Activated CD8-positive, alpha-beta memory T cell treated with anti-CD3 and anti-CD28 coated beads, Interleukin-2, amount 50 U/mL, for 24 hours (primary cell): ENCODE data around the gene RIC3.

Source experiments
- DNase-seq: peaks from one replicate; pipeline ENCODE4 v3.0.0-alpha.2; 2020; ENCODE audit errors: extremely low read depth

The RIC3 gene, protein sequence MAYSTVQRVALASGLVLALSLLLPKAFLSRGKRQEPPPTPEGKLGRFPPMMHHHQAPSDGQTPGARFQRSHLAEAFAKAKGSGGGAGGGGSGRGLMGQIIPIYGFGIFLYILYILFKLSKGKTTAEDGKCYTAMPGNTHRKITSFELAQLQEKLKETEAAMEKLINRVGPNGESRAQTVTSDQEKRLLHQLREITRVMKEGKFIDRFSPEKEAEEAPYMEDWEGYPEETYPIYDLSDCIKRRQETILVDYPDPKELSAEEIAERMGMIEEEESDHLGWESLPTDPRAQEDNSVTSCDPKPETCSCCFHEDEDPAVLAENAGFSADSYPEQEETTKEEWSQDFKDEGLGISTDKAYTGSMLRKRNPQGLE

GRCh38 chr11:8168485-8169257 lies at the start of gene RIC3:
RIC3 (minus strand) TSS chr11:8169025; CDS start chr11:8168989, 36 bp downstream.
- no peak for DNase-seq

- no peak for DNase-seq
These were observed 49.6 kb upstream of the RIC3 start for GRCh38 chr11:8218409-8218808.

DNA sequence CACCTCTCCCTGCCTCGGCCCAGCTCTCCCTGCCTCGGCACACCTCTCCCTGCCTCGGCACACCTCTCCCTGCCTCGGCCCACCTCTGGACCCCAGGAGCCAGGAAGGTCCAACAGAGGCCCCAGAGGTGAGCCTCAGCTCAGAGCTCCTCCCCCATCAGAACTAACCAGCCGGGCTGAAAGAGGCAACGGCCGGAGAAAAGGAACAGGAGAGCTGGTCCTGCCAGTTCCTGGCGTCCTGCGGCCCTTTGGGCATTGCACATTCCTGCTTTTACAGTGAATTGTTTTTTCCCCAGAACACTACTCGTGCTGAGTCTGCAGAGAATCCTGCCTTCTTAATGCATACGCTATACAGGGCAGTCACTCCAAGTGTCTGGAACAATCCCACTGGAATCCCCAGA lies 49.1 kb upstream of the RIC3 start:
- DNase-seq, result no peak

DNA sequence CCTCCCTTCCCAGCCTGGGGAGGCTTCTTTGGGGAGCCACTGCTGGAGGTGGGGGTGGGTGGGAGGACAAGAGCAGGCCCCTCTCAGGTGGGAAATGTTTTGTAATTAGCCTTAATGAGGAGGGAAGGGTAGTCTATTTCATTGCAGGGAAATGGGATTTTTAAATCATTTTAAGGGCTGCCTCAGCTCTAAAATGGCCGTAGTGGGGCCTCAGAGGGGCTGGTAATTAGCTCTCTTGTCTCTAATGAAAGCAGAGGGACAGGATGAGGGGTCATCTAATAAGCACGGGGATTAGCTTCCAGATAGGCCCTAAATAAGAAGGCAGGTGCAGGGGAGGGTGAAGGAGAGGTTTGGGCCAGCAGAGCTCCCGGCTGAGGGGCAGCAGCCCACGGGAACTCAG lies 48.3 kb upstream of the RIC3 start:
- no peak for DNase-seq

DNA sequence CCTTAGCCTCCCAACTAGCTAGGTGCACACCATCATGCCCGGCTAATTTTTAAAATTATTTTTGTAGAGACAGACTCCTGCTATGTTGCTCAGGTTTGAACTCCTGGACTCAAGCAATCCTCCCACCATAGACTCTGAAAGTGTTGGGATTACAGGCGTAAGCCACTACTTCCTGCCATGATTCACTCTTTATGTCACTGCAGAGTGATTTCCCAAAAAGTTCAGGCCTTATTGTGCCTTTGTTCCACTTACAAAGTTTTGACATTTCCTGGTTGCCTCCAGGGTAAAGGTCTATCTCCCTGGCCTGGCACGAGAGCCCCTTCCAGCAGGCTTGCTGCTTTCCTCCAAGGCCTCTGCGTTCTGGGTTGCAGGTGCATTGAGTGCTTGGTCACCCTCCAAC lies 44.6 kb upstream of the RIC3 start:
- DNase-seq, result no peak

DNA sequence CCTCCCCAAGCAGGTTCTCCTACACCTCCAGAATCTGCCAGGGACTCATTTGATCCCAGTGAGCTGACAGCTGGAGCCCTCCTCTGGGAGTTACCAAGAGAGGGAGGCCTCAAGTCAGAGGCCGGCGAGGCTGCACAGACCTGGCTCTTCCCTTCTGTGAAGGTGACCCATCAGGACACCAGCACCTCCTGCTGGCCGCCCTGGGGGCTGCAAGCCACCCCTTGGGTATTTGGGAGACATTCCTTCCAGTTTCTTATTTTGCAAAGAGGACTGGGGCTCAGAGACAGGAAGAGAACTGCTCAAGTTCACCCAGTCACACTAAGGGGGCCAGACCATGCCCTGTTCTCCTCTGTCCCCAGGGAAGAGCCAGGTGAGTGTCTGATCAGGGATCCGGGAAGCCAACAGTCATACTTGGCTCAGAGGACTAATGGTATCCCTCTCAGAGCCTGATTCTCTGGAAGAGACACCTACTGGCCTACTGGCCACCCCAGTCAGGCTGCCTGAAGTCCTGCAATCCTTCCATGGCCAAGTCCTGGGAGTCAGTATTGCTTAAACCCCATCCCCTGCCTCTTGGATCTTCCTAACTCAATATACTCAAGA lies 40.5 kb upstream of the RIC3 start:
- DNase-seq, result no peak

GRCh38 chr11:8207080-8208000 lies 38.5 kb upstream of the RIC3 start:
- no peak for DNase-seq

DNA sequence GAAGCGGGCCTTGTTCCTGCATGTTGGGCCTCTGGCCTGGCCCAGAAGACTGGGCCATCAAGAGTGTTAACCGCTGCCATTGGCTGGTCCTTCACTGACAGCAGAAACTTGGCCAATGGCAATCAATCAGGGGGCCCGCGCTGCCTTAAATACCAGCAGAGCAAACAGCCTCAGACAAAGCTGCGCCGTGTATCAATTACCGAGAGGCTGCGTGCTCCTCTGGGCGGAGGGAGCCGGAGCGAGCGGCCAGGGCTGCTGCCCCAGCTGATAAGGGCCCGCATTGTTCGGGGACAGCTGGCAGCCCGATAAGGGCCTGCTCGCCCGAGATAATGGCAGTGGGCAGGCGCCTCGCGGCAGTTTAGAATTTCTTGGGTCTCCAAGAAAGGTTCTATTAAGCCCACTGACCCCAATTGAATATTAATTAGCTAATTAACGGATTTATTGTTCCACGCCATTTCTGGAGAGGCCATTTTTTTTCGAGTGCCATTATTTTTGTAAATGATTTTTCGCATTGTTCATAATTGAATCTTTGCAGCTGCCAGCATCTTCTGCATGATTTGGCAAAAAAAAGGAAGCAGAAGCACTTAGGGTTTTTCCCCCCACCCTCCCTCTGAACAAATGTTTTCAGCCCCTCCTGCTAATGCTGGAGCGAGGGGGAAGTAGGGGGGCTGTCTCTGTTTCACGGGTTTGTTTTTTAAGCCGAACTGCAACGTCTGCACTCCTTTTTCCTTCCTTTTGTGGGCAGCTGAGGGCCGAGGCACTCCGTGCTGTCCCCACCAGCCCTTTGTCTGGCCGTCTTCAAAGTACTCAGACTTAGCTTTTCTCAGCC lies 37.6 kb upstream of the RIC3 start:
- no peak for DNase-seq

GRCh38 chr11:8205566-8205965 lies 36.7 kb upstream of the RIC3 start:
- no peak for DNase-seq

GRCh38 chr11:8204596-8204995 lies 35.8 kb upstream of the RIC3 start:
- DNase-seq, result no peak

DNA sequence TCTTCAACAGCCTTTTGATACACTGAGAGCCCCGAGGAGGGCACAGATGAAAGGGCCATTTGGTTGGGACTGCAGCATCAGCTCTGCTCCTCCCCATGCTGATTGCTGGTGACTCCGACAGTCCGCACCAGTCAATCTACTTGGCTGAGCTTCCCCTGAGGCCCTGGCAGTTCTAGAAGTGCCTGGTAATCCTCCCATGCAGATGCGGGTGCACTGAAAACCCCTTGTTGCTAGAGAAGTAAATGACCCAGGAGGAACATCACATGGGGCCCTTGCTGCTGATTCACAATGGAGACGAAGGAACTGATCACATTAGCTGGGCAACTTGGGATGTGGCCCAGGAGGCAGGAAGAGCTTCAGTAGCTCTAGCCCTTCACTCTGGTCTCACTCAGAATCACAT lies 35.2 kb upstream of the RIC3 start:
- DNase-seq, result no peak

- DNase-seq, result no peak
These were observed 34.5 kb upstream of the RIC3 start for GRCh38 chr11:8203414-8203715.

DNA sequence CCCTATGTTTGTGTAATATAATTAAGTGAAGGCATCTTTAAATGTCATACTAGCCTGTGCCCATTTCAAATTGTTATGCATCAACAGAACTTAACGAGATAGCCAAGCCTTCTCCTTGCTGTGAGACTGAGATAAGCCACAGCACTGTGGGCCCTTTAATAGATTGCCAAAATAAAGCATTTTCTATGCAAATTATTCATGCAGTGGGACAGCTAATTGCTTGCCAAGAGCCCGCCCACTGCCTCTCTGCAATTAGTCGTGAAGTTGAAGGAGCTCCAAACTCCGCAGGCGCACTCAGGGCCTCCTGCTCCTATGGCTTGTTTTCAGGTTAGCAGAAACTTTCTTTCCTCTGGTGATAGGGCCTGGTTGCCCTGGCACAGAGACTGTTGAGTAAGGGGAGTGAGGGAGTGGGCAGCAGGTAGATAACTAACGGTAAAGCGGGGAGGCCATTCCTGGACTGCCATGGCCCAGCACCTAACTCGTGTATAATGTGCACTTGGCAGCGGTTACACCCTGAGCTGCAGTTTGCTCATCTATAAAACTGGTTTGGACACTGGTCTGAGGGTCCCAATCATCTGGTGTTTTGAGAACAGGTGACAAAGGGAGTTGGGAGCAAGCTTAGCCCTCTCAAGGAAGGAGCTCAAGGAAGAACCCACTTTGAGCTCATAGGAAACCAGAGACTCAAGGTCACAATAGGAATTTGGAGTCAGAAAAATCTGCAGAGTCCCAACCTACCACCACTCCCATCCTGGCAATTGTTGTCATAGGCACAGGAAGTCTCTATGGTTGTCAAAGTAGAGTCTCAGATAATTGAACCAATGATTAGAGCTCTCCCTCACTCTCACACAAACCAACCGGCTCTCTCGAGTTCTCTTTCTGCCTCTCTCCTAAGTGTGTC lies 33.9 kb upstream of the RIC3 start:
- DNase-seq, result no peak

GRCh38 chr11:8201644-8202365 lies 33.0 kb upstream of the RIC3 start:
- DNase-seq, result no peak

- no peak for DNase-seq
These were observed 30.9 kb upstream of the RIC3 start for GRCh38 chr11:8199676-8200075.

DNA sequence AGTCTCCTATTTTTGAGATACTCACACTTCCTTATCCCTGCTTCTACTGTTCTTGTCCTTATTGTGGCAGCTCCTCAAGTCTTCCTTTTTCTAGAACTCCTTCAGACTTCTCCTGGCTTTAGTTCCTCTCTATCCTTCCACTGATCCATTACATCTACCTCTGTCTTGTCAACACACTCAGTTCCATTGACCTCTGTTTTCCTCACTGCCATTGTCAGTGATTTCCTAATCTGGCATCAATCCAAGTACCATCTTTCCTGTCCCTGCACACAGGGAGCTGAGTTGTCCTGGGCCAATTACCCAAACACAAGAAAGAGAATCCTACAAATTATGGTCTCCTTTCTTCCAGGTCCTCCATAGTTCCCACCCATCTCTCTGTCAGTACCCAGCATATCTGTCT lies 27.9 kb upstream of the RIC3 start:
- no peak for DNase-seq

DNA sequence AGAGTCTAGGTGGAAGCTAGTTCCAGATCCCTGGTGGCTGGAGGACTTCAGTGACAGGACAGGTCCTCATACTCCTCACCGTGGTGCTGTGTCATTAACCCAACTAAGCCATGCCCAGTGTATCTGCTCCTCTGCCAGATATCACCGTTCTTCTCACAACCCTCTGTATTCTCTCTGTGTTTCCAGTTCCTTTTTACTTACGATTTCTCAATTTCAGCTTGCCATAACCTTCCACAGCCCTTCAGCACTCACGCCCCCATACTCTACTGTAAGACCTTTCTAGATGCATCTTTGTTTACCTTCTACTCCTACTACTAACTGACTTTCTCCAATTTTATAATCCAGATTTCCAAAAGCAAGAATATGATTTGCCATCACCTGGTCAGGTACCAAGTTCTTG lies 26.1 kb upstream of the RIC3 start:
- DNase-seq, result no peak

DNA sequence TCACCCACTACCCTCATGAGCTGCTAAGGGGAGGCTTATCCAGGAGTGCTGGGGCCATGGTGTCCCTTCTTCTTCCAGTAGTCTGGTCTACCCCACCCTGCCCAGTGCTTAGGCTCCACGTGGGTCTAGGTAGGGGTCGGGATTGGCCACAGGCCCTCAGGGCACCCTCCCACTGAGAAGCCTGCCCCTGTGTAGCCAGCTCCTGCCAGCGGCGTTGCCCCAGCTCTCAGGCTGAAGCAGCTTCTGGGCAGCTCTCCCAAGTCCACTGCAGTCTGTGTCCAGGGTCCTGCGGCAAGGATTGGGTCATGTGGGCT lies 24.0 kb upstream of the RIC3 start:
- no peak for DNase-seq

- DNase-seq, result no peak
These were observed 23.4 kb upstream of the RIC3 start for GRCh38 chr11:8192016-8192895.
